ENCODE data around the gene DIAPH1.
A peak's percentile ranks its signal among the peaks of the same experiment; 100 is the strongest.

DIAPH1 gene

GRCh38 chr5:141493500-141494422 lies 125.0 kb downstream of the DIAPH1 start:
- Histone ChIP-seq H3K36me3 (ENCODE audit: insufficient read depth, low read length) (no peaks in the 10 kb centered on the region), H3K9me3 (ENCODE audit: control insufficient read depth, insufficient read depth, low read length) (no peaks in the 10 kb centered on the region), H3K4me1 (ENCODE audit: insufficient read depth, low read length) (peaks cover 22% of the 10 kb centered on the region), H3K9ac (ENCODE audit: low read depth, low read length) (peak overlapping the region; percentile 56; the same call in 1 of the 2 replicates)

GRCh38 chr5:141492168-141492885 lies 126.5 kb downstream of the DIAPH1 start:
- Histone ChIP-seq H3K9ac (ENCODE audit: low read depth, low read length) (no peak overlapping the region), H3K4me1 (ENCODE audit: insufficient read depth, low read length) (peaks cover 31% of the 10 kb centered on the region), H3K9me3 (ENCODE audit: control insufficient read depth, insufficient read depth, low read length) (no peaks in the 10 kb centered on the region), H3K36me3 (ENCODE audit: insufficient read depth, low read length) (no peaks in the 10 kb centered on the region)

GRCh38 chr5:141491323-141492167 lies 127.3 kb downstream of the DIAPH1 start:
- Histone ChIP-seq H3K9ac (ENCODE audit: low read depth, low read length) (no peak overlapping the region), H3K36me3 (ENCODE audit: insufficient read depth, low read length) (no peaks in the 10 kb centered on the region), H3K9me3 (ENCODE audit: control insufficient read depth, insufficient read depth, low read length) (no peaks in the 10 kb centered on the region), H3K4me1 (ENCODE audit: insufficient read depth, low read length) (peaks cover 31% of the 10 kb centered on the region)

GRCh38 chr5:141490771-141491170 lies 128.0 kb downstream of the DIAPH1 start:
- H3K36me3 ChIP-seq (ENCODE audit: insufficient read depth, low read length), result no peaks in the 10 kb centered on the region
- H3K4me1 ChIP-seq (ENCODE audit: insufficient read depth, low read length), result peaks cover 27% of the 10 kb centered on the region
- H3K9ac ChIP-seq (ENCODE audit: low read depth, low read length), result no peak overlapping the region
- no peaks in the 10 kb centered on the region for H3K9me3 ChIP-seq (ENCODE audit: control insufficient read depth, insufficient read depth, low read length)

GRCh38 chr5:141490271-141490670 lies 128.5 kb downstream of the DIAPH1 start:
- peaks cover 23% of the 10 kb centered on the region for H3K4me1 ChIP-seq (ENCODE audit: insufficient read depth, low read length)
- H3K9ac ChIP-seq (ENCODE audit: low read depth, low read length), result no peak overlapping the region
- H3K9me3 ChIP-seq (ENCODE audit: control insufficient read depth, insufficient read depth, low read length), result no peaks in the 10 kb centered on the region
- no peaks in the 10 kb centered on the region for H3K36me3 ChIP-seq (ENCODE audit: insufficient read depth, low read length)

GRCh38 chr5:141489841-141490240 lies 129.0 kb downstream of the DIAPH1 start:
- no peak overlapping the region for H3K9ac ChIP-seq (ENCODE audit: low read depth, low read length)

GRCh38 chr5:141488591-141489561 lies 129.9 kb downstream of the DIAPH1 start, which contains the start of gene PCDHGC5:
Gene PCDHGC5, plus strand, starts transcription at chr5:141489081. Its CDS starts 160 bp downstream, at chr5:141489241.
- H3K36me3 ChIP-seq (ENCODE audit: insufficient read depth, low read length), result no peaks in the 10 kb centered on the region
- H3K9ac ChIP-seq (ENCODE audit: low read depth, low read length), result 0 out of 2 replicates have a peak within 1 kb of the TSS, but pooled peaks have one; percentile 1
- H3K4me1 ChIP-seq (ENCODE audit: insufficient read depth, low read length), result peaks cover 24% of the 10 kb centered on the region
- no peaks in the 10 kb centered on the region for H3K9me3 ChIP-seq (ENCODE audit: control insufficient read depth, insufficient read depth, low read length)

More at GRCh38 chr5:141489841-141490240, 129.0 kb downstream of the DIAPH1 start:
- H3K36me3 ChIP-seq (ENCODE audit: insufficient read depth, low read length), result no peaks in the 10 kb centered on the region
- H3K9me3 ChIP-seq (ENCODE audit: control insufficient read depth, insufficient read depth, low read length), result no peaks in the 10 kb centered on the region
- peaks cover 23% of the 10 kb centered on the region for H3K4me1 ChIP-seq (ENCODE audit: insufficient read depth, low read length)

GRCh38 chr5:141487131-141487530 lies 131.7 kb downstream of the DIAPH1 start:
- Histone ChIP-seq H3K9ac (ENCODE audit: low read depth, low read length) (no peak overlapping the region), H3K36me3 (ENCODE audit: insufficient read depth, low read length) (no peaks in the 10 kb centered on the region), H3K4me1 (ENCODE audit: insufficient read depth, low read length) (peaks cover 25% of the 10 kb centered on the region), H3K9me3 (ENCODE audit: control insufficient read depth, insufficient read depth, low read length) (no peaks in the 10 kb centered on the region)

- Histone ChIP-seq H3K4me1 (ENCODE audit: insufficient read depth, low read length) (peaks cover 25% of the 10 kb centered on the region), H3K9me3 (ENCODE audit: control insufficient read depth, insufficient read depth, low read length) (no peaks in the 10 kb centered on the region), H3K36me3 (ENCODE audit: insufficient read depth, low read length) (no peaks in the 10 kb centered on the region), H3K9ac (ENCODE audit: low read depth, low read length) (0 out of 2 replicates have a peak overlapping the region, but pooled peaks have one; percentile 70)
These were observed 132.7 kb downstream of the DIAPH1 start for GRCh38 chr5:141486091-141486490.

GRCh38 chr5:141485321-141486055 lies 133.3 kb downstream of the DIAPH1 start:
- no peaks in the 10 kb centered on the region for H3K36me3 ChIP-seq (ENCODE audit: insufficient read depth, low read length)
- H3K4me1 ChIP-seq (ENCODE audit: insufficient read depth, low read length), result peaks cover 25% of the 10 kb centered on the region
- H3K9me3 ChIP-seq (ENCODE audit: control insufficient read depth, insufficient read depth, low read length), result no peaks in the 10 kb centered on the region
- peak overlapping the region; percentile 70 for H3K9ac ChIP-seq (ENCODE audit: low read depth, low read length)

- H3K9ac ChIP-seq (ENCODE audit: low read depth, low read length), result peak within 1 kb of the TSS; percentile 70
- H3K4me1 ChIP-seq (ENCODE audit: insufficient read depth, low read length), result peaks cover 25% of the 10 kb centered on the region
- no peaks in the 10 kb centered on the region for H3K9me3 ChIP-seq (ENCODE audit: control insufficient read depth, insufficient read depth, low read length)
- H3K36me3 ChIP-seq (ENCODE audit: insufficient read depth, low read length), result no peaks in the 10 kb centered on the region
These were observed 134.0 kb downstream of the DIAPH1 start, which contains the start of gene PCDHGC4 for GRCh38 chr5:141484641-141485311. Gene PCDHGC4, plus strand, starts transcription at chr5:141485030. Its CDS starts 144 bp downstream, at chr5:141485174.

- H3K9ac ChIP-seq (ENCODE audit: low read depth, low read length), result peak overlapping the region; percentile 70; the same call in 1 of the 2 replicates
These were observed 134.5 kb downstream of the DIAPH1 start for GRCh38 chr5:141484310-141484640.

More at GRCh38 chr5:141484310-141484640, 134.5 kb downstream of the DIAPH1 start:
- H3K9me3 ChIP-seq (ENCODE audit: control insufficient read depth, insufficient read depth, low read length), result no peaks in the 10 kb centered on the region
- no peaks in the 10 kb centered on the region for H3K36me3 ChIP-seq (ENCODE audit: insufficient read depth, low read length)
- peaks cover 24% of the 10 kb centered on the region for H3K4me1 ChIP-seq (ENCODE audit: insufficient read depth, low read length)

Measured in ES-I3 (cell line).